SK-N-SH (cell line): ENCODE data around the gene TEKTIP1. TPM values are rescaled to one million over a fixed set of nuclear protein-coding genes. Genes with fewer than 3 reads are reported as not detected.

Source experiments
- CTCF ChIA-PET: fragments of 300-600, 350-600 bp; formaldehyde crosslinking; extraction: SDS; loops from one replicate; lab custom pipeline; 2021; lab: Yijun Ruan, JAX
- POLR2A ChIA-PET: fragments of 350-600 bp; sonication (Branson Sonifier 250); formaldehyde crosslinking; extraction: SDS; loops from one replicate; lab custom pipeline; 2020; ENCODE audit warnings: antibody characterized with exemption, inconsistent platforms; lab: Yijun Ruan, JAX
- DNase-seq: peaks from one replicate; pipeline ENCODE4 v3.0.0; 2012
- H2AFZ ChIP-seq: fragments of 200-600 bp; sonication (generic); 2 replicates; pipeline ENCODE4 v1.8.1; 2016; ENCODE audit warnings: antibody characterized with exemption, mild to moderate bottlenecking, low read depth
- H3F3A ChIP-seq: fragments of 200-600 bp; sonication (generic); replicated peaks from 2 replicates; pipeline ENCODE3; 2016; ENCODE audit warnings: antibody characterized with exemption, mild to moderate bottlenecking; ENCODE audit not compliant: insufficient read depth
- H3K27ac ChIP-seq, 2 experiments: fragments of 200-500 bp in 1 of 2; fragments of 200-600 bp in 1 of 2; sonication (Bioruptor generic) in 1 of 2; sonication (generic), shearing (Covaris generic) in 1 of 2; 2 replicates each; pipeline versions ENCODE4 v1.5.1 to v1.6.1; 2014 to 2016; ENCODE audit warnings: low read depth in 2 of 2, inconsistent platforms in 1 of 2, low read length in 1 of 2, mild to moderate bottlenecking in 1 of 2, mixed read lengths in 1 of 2
- H3K27me3 ChIP-seq: fragments of 200-600 bp; sonication (generic), shearing (Covaris generic); 2 replicates; pipeline ENCODE4 v1.6.1; 2016; ENCODE audit warnings: mixed run types; ENCODE audit not compliant: insufficient read depth
- H3K36me3 ChIP-seq, 2 experiments: fragments of 200-500 bp in 1 of 2; fragments of 200-600 bp in 1 of 2; sonication (Bioruptor generic) in 1 of 2; sonication (generic) in 1 of 2; replicated peaks in 1 of 2; 2 replicates each; pipeline versions ENCODE3 to v1.5.1; 2014 to 2016; ENCODE audit warnings: low read length in 1 of 2, mild to moderate bottlenecking in 1 of 2; ENCODE audit not compliant: insufficient read depth in 2 of 2, control insufficient read depth in 1 of 2
- H3K4me1 ChIP-seq, 2 experiments: fragments of 200-500 bp in 1 of 2; fragments of 200-600 bp in 1 of 2; sonication (Bioruptor generic) in 1 of 2; sonication (generic), shearing (Covaris generic) in 1 of 2; 2 replicates each; pipeline versions ENCODE4 v1.5.1 to v1.6.1; 2014 to 2016; ENCODE audit warnings: low read depth in 1 of 2, low read length in 1 of 2, mixed run types in 1 of 2; ENCODE audit not compliant: insufficient read depth in 2 of 2, control insufficient read depth in 1 of 2
- H3K4me2 ChIP-seq: fragments of 200-600 bp; sonication (generic), shearing (Covaris generic); 2 replicates; pipeline ENCODE4 v1.6.1; 2017; ENCODE audit warnings: mixed run types
- H3K4me3 ChIP-seq, 2 experiments: fragments of 200-500 bp in 1 of 2; fragments of 200-600 bp in 1 of 2; sonication (Bioruptor generic) in 1 of 2; sonication (generic), shearing (Covaris generic) in 1 of 2; 2 replicates each; pipeline versions ENCODE4 v1.5.1 to v1.8.1; 2014 to 2016; ENCODE audit warnings: low read depth in 2 of 2, inconsistent platforms in 1 of 2, low read length in 1 of 2, mild to moderate bottlenecking in 1 of 2, mixed read lengths in 1 of 2, moderate library complexity in 1 of 2
- H3K79me2 ChIP-seq: fragments of 200-600 bp; sonication (generic); 2 replicates; pipeline ENCODE4 v1.8.1; 2017; ENCODE audit warnings: mild to moderate bottlenecking; ENCODE audit not compliant: insufficient read depth
- H3K9ac ChIP-seq: fragments of 200-600 bp; sonication (generic); 2 replicates; pipeline ENCODE4 v1.6.1; 2017; ENCODE audit warnings: mixed run types
- H3K9me2 ChIP-seq: fragments of 200-600 bp; sonication (generic); 2 replicates; pipeline ENCODE4 v1.6.1; 2017; ENCODE audit warnings: mixed run types
- H3K9me3 ChIP-seq: fragments of 200-600 bp; sonication (generic); 2 replicates; pipeline ENCODE4 v1.6.1; 2017; ENCODE audit warnings: mixed run types, mild to moderate bottlenecking, moderate library complexity
- H4K20me1 ChIP-seq: fragments of 200-600 bp; sonication (generic); 2 replicates; pipeline ENCODE4 v1.6.1; 2017; ENCODE audit warnings: mild to moderate bottlenecking, mixed run types; ENCODE audit not compliant: insufficient read depth
- FOXJ3 ChIP-seq: sonication (generic); formaldehyde crosslinking; IDR thresholded peaks from 2 replicates; pipeline ENCODE4 v1.5.1; 2020; ENCODE audit warnings: mild to moderate bottlenecking, missing genetic modification reagents
- GATA2 ChIP-seq: sonication (generic); formaldehyde crosslinking; IDR thresholded peaks from 2 replicates; pipeline ENCODE4 v1.5.0; 2020; ENCODE audit warnings: mild to moderate bottlenecking, missing genetic modification reagents
- NFIC ChIP-seq: IDR thresholded peaks from 2 replicates; pipeline ENCODE4 v1.4.0; 2012; ENCODE audit warnings: borderline replicate concordance
- NRF1 ChIP-seq: IDR thresholded peaks from 2 replicates; pipeline ENCODE4 v1.6.1; 2012; ENCODE audit warnings: low read depth, mild to moderate bottlenecking, low read length
- RCOR1 ChIP-seq: fragments of 150-350 bp; IDR thresholded peaks from 2 replicates; pipeline ENCODE4 v1.6.1; 2017; ENCODE audit warnings: antibody characterized with exemption, low read length
- TCF12 ChIP-seq: IDR thresholded peaks from 2 replicates; pipeline ENCODE4 v1.4.0; 2012
- YY1 ChIP-seq: IDR thresholded peaks from 2 replicates; pipeline ENCODE4 v1.4.0; 2012; ENCODE audit warnings: low read depth, mild to moderate bottlenecking
- WGBS: methylation state at CpG from one replicate; pipeline ENCODE4 v1.1.6; 2017; ENCODE audit warnings: low lambda C conversion rate; 5-methylcytosine and 5-hydroxymethylcytosine counted together
- polyA plus RNA-seq, 3 experiments: library from polyadenylated mRNA; depleted of rRNA; stranded (reverse); fragments of >200 nt; gene quantifications; 2 replicates each; pipeline ENCODE4 v1.2.3, GENCODE V29; 2012
- TF ChIP-seq, protein P1 (sequence below): IDR thresholded peaks from 2 replicates; pipeline ENCODE4; 2012
- TF ChIP-seq, protein P2 (sequence below): fragments of 150-350 bp; IDR thresholded peaks from 2 replicates; pipeline ENCODE4 v1.6.1; 2017; ENCODE audit warnings: antibody characterized with exemption, low read length, low read depth, borderline replicate concordance
- TF ChIP-seq, protein P3 (sequence below): fragments of 150-350 bp; IDR thresholded peaks from 2 replicates; pipeline ENCODE4 v1.6.1; 2016; ENCODE audit warnings: mild to moderate bottlenecking, low read depth, low read length

The TEKTIP1 gene
- polyA plus RNA-seq, 1 of the 3 experiments (the other 2 are of a cell fraction), result 0.12 TPM

DNA sequence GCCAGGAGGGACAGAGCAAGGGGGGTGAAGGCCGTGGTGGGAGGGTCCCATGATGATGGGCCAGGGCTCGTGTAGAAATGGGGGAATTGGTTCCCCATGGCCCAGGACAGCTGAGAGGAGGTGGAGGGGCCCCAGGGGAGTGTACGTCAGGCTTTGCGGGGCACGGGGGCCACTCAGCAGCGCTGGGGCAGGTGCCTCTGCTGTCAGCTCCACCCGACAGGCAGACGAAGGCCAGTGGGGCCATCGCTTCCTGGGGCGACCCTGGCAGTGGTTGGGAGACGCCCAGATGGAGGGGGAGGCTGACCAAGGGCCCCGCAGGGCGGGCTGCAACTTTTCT is 1.9 kb upstream of the TEKTIP1 start:
- H3K9ac ChIP-seq, result no peak overlapping the region
- H2AFZ ChIP-seq, result no peak overlapping the region
- H3K4me1 ChIP-seq, result no peaks in the 10 kb centered on the region; a peak in 1 of 4 replicates
- DNase-seq, result no peak
- POLR2A ChIA-PET, result interaction anchor here (0.5 to 1.5 kb wide), 3 partner anchors 8 to 58 kb away, joined by 3 to 6 read pairs (median 3); no protein-coding TSS in a partner anchor
- H3F3A ChIP-seq, result peaks cover 9% of the 10 kb centered on the region
- no peak overlapping the region for H3K4me2 ChIP-seq
- H3K27me3 ChIP-seq, result no peaks in the 10 kb centered on the region
- H3K36me3 ChIP-seq, result peaks cover 0 to 35% of the 10 kb centered on the region in 2 experiments
- H3K27ac ChIP-seq, result no peak overlapping the region
- CTCF ChIA-PET, result interaction anchor here (1.0 to 2.4 kb wide), 5 partner anchors 9 to 37 kb away, joined by 3 to 16 read pairs (median 3); no protein-coding TSS in a partner anchor
- TF ChIP-seq FOXJ3, result no peak
- no peak for TF ChIP-seq GATA2 (CRISPR knock-in tag)
- TF ChIP-seq, protein P1, sequence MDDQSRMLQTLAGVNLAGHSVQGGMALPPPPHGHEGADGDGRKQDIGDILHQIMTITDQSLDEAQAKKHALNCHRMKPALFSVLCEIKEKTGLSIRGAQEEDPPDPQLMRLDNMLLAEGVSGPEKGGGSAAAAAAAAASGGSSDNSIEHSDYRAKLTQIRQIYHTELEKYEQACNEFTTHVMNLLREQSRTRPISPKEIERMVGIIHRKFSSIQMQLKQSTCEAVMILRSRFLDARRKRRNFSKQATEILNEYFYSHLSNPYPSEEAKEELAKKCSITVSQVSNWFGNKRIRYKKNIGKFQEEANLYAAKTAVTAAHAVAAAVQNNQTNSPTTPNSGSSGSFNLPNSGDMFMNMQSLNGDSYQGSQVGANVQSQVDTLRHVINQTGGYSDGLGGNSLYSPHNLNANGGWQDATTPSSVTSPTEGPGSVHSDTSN, result peak; percentile 7; the same call in 1 of the 2 replicates
- no peak for TF ChIP-seq NFIC
- H4K20me1 ChIP-seq, result peaks cover 9% of the 10 kb centered on the region
- H3K79me2 ChIP-seq, result no peaks in the 10 kb centered on the region
- H3K9me3 ChIP-seq, result no peaks in the 10 kb centered on the region
- no peak overlapping the region for H3K4me3 ChIP-seq
- H3K9me2 ChIP-seq, result no peaks in the 10 kb centered on the region
- WGBS, result 83% methylated on average over 9 of the region's 13 CpGs

DNA sequence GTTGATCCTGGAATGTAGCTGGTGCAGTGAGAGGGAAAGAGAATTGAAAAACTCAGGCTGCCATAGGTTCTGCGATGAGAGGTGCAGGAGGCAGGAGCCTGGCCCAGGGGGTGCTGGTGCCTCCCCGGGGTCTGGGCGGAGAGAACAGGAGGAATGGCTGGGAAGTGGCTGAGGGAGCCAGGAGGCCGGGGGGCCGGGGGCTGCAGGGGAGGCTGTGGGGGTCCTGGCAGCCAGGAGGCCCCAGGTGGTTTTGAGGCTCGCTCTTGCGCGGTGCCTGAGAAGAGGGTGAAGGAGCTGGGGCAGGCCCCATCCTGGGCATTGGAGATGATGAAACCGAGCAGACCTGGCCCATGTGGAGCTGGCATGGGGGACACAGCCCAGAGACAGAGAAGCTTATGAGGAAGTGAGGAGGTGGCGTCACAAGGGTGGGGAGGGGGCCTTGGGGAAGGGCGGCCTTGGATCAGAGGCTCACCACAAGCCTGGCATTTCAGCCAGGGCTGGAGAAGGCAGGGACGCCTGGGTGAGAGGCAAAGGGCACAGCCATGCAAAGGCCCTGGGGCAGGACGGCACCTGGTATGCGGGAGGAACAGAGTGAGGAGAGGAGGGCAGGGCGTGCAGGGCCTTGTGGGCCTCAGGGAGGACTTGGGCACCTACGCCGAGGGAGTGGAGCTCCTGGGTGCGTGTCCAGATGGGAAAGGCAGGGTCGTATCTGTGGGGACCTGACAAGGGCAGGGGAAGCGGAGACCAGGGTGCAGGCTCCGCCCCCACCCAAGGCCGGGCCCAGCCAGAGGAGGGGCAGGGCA is 1.3 kb upstream of the TEKTIP1 start:
- no peak for DNase-seq
- Histone ChIP-seq H3K4me2 (no peak overlapping the region), H3K27me3 (no peaks in the 10 kb centered on the region), H3K9ac (no peak overlapping the region), H2AFZ (no peak overlapping the region), H3K4me3 (no peak overlapping the region), H3F3A (peaks cover 9% of the 10 kb centered on the region), H3K4me1 (no peaks in the 10 kb centered on the region; a peak in 1 of 4 replicates), H3K9me3 (no peaks in the 10 kb centered on the region), H4K20me1 (peaks cover 9% of the 10 kb centered on the region), H3K9me2 (no peaks in the 10 kb centered on the region), H3K79me2 (no peaks in the 10 kb centered on the region), H3K36me3 (peaks cover 0 to 32% of the 10 kb centered on the region in 2 experiments), H3K27ac (no peak overlapping the region)
- 92% methylated on average over 22 of the region's 22 CpGs for whole genome bisulfite sequencing
- TF ChIP-seq, protein P1, result peak; percentile 1; the same call in 1 of the 2 replicates
- TF ChIP-seq NRF1, result no peak
- TF ChIP-seq RCOR1, result no peak
- TF ChIP-seq, protein P2, sequence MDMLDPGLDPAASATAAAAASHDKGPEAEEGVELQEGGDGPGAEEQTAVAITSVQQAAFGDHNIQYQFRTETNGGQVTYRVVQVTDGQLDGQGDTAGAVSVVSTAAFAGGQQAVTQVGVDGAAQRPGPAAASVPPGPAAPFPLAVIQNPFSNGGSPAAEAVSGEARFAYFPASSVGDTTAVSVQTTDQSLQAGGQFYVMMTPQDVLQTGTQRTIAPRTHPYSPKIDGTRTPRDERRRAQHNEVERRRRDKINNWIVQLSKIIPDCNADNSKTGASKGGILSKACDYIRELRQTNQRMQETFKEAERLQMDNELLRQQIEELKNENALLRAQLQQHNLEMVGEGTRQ, result no peak
- no peak for TF ChIP-seq YY1
- no peak for TF ChIP-seq TCF12
- TF ChIP-seq, protein P3, sequence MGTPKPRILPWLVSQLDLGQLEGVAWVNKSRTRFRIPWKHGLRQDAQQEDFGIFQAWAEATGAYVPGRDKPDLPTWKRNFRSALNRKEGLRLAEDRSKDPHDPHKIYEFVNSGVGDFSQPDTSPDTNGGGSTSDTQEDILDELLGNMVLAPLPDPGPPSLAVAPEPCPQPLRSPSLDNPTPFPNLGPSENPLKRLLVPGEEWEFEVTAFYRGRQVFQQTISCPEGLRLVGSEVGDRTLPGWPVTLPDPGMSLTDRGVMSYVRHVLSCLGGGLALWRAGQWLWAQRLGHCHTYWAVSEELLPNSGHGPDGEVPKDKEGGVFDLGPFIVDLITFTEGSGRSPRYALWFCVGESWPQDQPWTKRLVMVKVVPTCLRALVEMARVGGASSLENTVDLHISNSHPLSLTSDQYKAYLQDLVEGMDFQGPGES, result no peak
- CTCF ChIA-PET, result interaction anchor here (1.0 to 2.4 kb wide), 3 partner anchors 8 to 37 kb away, joined by 3 to 16 read pairs (median 4); no protein-coding TSS in a partner anchor
- POLR2A ChIA-PET, result interaction anchor here (1.5 kb wide), 1 partner anchor 7 kb away, joined by 3 read pairs; no protein-coding TSS in a partner anchor
